CD8-positive, alpha-beta memory T cell (primary cell): ENCODE data around the gene GLOD5. TPM values are rescaled to one million over a fixed set of nuclear protein-coding genes. Genes with fewer than 3 reads are reported as not detected.

Experiments used
- CTCF ChIA-PET: fragments of 350-600 bp; sonication (Branson Sonifier 250); formaldehyde crosslinking; loops from one replicate; lab custom pipeline; 2021; ENCODE audit warnings: antibody characterized with exemption; lab: Charles Lee
- POLR2A ChIA-PET: fragments of 350-600 bp; sonication (Branson Sonifier 250); formaldehyde crosslinking; loops from one replicate; lab custom pipeline; 2021; ENCODE audit warnings: antibody characterized with exemption; lab: Charles Lee
- DNase-seq, 5 donors: peaks; one replicate each; pipeline versions ENCODE4 v3.0.0 to v3.0.0-alpha.2; 2020 to 2022; ENCODE audit warnings: mixed read lengths in 1 of 5
- H3K27ac ChIP-seq: one replicate; pipeline ENCODE4 v1.7.0; 2013; ENCODE audit warnings: low read depth, mild to moderate bottlenecking, low read length, moderate library complexity
- H3K27me3 ChIP-seq: 2 replicates; pipeline ENCODE4 v1.7.0; 2013; ENCODE audit warnings: low read length, mild to moderate bottlenecking; ENCODE audit not compliant: insufficient read depth, poor library complexity, severe bottlenecking
- H3K36me3 ChIP-seq: 2 replicates; pipeline ENCODE4 v1.7.0; 2013; ENCODE audit warnings: mild to moderate bottlenecking, low read length, moderate library complexity; ENCODE audit not compliant: insufficient read depth
- H3K4me1 ChIP-seq: 2 replicates; pipeline ENCODE4 v1.7.0; 2013; ENCODE audit warnings: mild to moderate bottlenecking, low read length, moderate library complexity; ENCODE audit not compliant: insufficient read depth
- H3K4me3 ChIP-seq: 2 replicates; pipeline ENCODE4 v1.7.0; 2013; ENCODE audit warnings: mild to moderate bottlenecking, low read length
- H3K9me3 ChIP-seq: 2 replicates; pipeline ENCODE4 v1.7.0; 2013; ENCODE audit warnings: mild to moderate bottlenecking, low read length
- H3K27ac Mint-ChIP-seq, 8 donors: one replicate each; pipeline ENCODE4 v1.8.0; 2020 to 2021; ENCODE audit warnings: mixed read lengths in 8 of 8, mild to moderate bottlenecking in 6 of 8, inconsistent platforms in 3 of 8, moderate library complexity in 3 of 8
- H3K27me3 Mint-ChIP-seq, 2 donors: one replicate each; pipeline ENCODE4 v1.8.0; 2020 to 2021; ENCODE audit warnings: mixed read lengths in 2 of 2, mild to moderate bottlenecking in 1 of 2, moderate library complexity in 1 of 2
- H3K36me3 Mint-ChIP-seq, 3 donors: one replicate each; pipeline ENCODE4 v1.8.0; 2020 to 2021; ENCODE audit warnings: mixed read lengths in 3 of 3, inconsistent platforms in 1 of 3, mild to moderate bottlenecking in 1 of 3
- H3K4me1 Mint-ChIP-seq, 3 donors: one replicate each; pipeline ENCODE4 v1.8.0; 2020 to 2021; ENCODE audit warnings: mixed read lengths in 3 of 3, inconsistent platforms in 1 of 3, mild to moderate bottlenecking in 1 of 3
- H3K4me3 Mint-ChIP-seq, 7 donors: one replicate each; pipeline ENCODE4 v1.8.0; 2020 to 2021; ENCODE audit warnings: mixed read lengths in 7 of 7, mild to moderate bottlenecking in 6 of 7, moderate library complexity in 4 of 7, inconsistent platforms in 2 of 7
- H3K9me3 Mint-ChIP-seq, 5 donors: one replicate each; pipeline ENCODE4 v1.8.0; 2020 to 2022; ENCODE audit warnings: mixed read lengths in 5 of 5, mild to moderate bottlenecking in 3 of 5, moderate library complexity in 2 of 5, inconsistent platforms in 1 of 5
- polyA plus RNA-seq: library from polyadenylated mRNA; unstranded; fragments of 300-500 nt; fragmentation: Illumina TruSeq; gene quantifications from one replicate; pipeline ENCODE4 v1.2.3, GENCODE V29; 2021
- total RNA-seq, 2 experiments: library from RNA; stranded (reverse); gene quantifications; one replicate each; pipeline ENCODE4 v1.2.3, GENCODE V29; 2021

Gene GLOD5
- total and polyA plus RNA-seq, 3 experiments from 2014 or later = not detected

DNA sequence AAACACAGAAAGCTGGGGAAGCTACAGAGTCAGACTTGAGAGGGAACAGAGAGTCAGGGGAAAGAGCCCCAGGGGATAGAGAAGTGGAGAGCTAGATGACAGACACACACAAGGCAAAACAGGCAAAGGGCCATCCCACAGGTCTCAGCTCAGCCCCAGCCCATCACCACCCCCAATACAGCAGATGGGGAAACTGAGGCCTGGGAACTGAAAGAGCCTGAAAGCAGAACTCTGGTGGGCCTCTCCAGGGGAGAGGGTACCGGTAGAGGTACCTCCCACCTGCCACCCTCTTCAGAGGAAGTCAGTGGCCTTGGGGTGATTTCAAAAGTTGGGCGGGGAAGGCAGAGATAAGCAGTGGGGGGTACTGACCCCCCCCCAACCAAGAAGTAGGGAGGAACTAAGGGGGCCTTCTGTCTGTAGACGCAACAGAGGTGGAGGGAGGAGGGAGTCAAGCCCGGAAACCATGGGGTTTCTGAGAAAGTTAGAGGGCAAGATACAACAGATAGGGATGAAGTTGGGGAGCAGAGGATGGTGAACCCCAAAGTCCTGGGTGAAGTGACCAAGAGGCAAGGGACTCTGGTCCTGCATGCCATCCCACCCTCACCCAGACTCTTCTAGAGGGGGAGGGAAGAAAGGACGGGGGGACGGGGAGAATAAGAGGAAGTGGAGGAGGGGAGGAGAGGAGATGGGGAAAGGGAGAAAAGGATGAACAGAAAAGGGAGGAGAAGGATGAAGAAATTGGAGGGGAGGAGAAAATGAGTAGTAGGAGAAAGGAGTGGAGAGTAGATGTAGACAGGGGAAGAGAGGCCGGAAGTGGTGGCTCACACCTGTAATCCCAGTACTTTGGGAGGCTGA is 28.0 kb downstream of the GLOD5 start:
- peak overlapping the region in 3 of 8 donors; percentile 17 to 62 (median 33) for H3K27ac Mint-ChIP-seq
- H3K4me1 Mint-ChIP-seq = peaks cover 7 to 13% (median 9%) of the 10 kb centered on the region in 3 donors
- H3K4me3 ChIP-seq = no peak overlapping the region
- ChIA-PET POLR2A (no interaction called here), CTCF (no interaction called here)
- H3K9me3 Mint-ChIP-seq = peaks cover 0 to 2% (median 0%) of the 10 kb centered on the region in 5 donors
- H3K4me3 Mint-ChIP-seq = peak overlapping the region in 1 of 7 donors; percentile 33
- DNase-seq = no peak
- peak overlapping the region; percentile 77 for H3K27ac ChIP-seq
- peaks cover 0 to 6% of the 10 kb centered on the region in 2 donors for H3K27me3 Mint-ChIP-seq
- no peaks in the 10 kb centered on the region for H3K36me3 Mint-ChIP-seq
- no peaks in the 10 kb centered on the region for H3K9me3 ChIP-seq
- H3K4me1 ChIP-seq = no peaks in the 10 kb centered on the region
- no peaks in the 10 kb centered on the region for H3K27me3 ChIP-seq
- H3K36me3 ChIP-seq = no peaks in the 10 kb centered on the region

DNA sequence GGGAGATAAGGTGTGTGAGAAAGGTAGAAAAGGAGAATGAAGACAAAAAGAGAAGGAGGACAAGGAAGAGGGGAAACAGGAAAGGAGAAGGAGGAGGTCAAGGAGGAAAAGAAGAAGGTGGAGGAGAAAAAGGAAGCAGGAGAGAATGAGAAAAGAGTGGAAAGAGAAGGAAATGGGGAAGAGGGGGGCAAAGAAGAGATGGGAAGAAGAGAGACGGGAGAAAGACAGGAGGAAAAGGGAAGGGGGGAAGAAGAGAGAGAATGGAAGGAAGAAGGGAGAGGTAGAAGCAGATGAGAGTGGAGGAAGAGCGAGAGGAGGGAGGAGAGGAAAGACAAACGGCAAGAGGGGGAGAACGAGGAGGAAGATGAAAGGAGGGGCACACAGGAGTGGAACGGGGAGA is 28.9 kb downstream of the GLOD5 start:
- peaks cover 0 to 8% of the 10 kb centered on the region in 2 donors for H3K27me3 Mint-ChIP-seq
- peaks cover 7 to 13% (median 9%) of the 10 kb centered on the region in 3 donors for H3K4me1 Mint-ChIP-seq
- no peaks in the 10 kb centered on the region for H3K36me3 Mint-ChIP-seq
- ChIA-PET CTCF (no interaction called here), POLR2A (no interaction called here)
- Histone ChIP-seq H3K27ac (peak overlapping the region; percentile 6), H3K4me3 (no peak overlapping the region), H3K36me3 (no peaks in the 10 kb centered on the region), H3K9me3 (no peaks in the 10 kb centered on the region), H3K27me3 (no peaks in the 10 kb centered on the region), H3K4me1 (no peaks in the 10 kb centered on the region)
- H3K27ac Mint-ChIP-seq = no peak overlapping the region
- H3K9me3 Mint-ChIP-seq = peaks cover 0 to 2% (median 0%) of the 10 kb centered on the region in 5 donors
- no peak for DNase-seq
- no peak overlapping the region for H3K4me3 Mint-ChIP-seq

DNA sequence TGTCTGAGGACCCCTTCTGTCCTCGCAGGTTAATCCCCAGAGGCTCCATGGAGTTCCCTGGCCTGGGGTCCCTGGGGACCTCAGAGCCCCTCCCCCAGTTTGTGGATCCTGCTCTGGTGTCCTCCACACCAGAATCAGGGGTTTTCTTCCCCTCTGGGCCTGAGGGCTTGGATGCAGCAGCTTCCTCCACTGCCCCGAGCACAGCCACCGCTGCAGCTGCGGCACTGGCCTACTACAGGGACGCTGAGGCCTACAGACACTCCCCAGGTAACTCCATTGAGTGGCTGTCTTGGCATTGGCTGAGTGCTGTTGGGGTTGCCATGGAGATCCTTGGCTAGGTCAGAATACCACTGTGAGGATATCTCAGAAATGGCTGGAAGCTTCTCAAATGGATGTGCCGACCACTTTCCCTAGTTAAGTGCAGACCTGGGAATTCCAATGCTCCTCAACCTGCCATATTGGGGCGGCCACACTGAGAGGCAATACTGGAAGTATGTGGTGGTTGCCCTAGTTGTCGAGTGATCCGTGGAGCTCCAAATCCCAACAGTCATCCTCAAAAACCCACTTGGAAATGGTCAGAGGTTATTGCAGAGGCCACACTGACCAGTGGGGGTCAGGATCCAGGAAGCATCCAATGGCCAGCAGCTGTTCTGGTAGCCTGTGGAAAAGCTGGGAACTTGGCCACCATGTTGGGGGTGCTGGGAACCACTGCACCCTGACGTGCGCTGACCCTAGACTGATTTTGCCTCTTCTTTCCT is 29.7 kb downstream of the GLOD5 start:
- H3K4me1 ChIP-seq = no peaks in the 10 kb centered on the region
- no peaks in the 10 kb centered on the region for H3K36me3 ChIP-seq
- H3K9me3 Mint-ChIP-seq = peaks cover 0 to 2% (median 0%) of the 10 kb centered on the region in 5 donors
- H3K4me3 ChIP-seq = no peak overlapping the region
- no peaks in the 10 kb centered on the region for H3K36me3 Mint-ChIP-seq
- peaks cover 7 to 13% (median 9%) of the 10 kb centered on the region in 3 donors for H3K4me1 Mint-ChIP-seq
- H3K27ac ChIP-seq = no peak overlapping the region
- H3K27me3 Mint-ChIP-seq = peaks cover 0 to 9% of the 10 kb centered on the region in 2 donors
- DNase-seq = no peak
- ChIA-PET CTCF (no interaction called here), POLR2A (no interaction called here)
- H3K9me3 ChIP-seq = no peaks in the 10 kb centered on the region
- no peaks in the 10 kb centered on the region for H3K27me3 ChIP-seq
- H3K4me3 Mint-ChIP-seq = no peak overlapping the region
- H3K27ac Mint-ChIP-seq = no peak overlapping the region

DNA sequence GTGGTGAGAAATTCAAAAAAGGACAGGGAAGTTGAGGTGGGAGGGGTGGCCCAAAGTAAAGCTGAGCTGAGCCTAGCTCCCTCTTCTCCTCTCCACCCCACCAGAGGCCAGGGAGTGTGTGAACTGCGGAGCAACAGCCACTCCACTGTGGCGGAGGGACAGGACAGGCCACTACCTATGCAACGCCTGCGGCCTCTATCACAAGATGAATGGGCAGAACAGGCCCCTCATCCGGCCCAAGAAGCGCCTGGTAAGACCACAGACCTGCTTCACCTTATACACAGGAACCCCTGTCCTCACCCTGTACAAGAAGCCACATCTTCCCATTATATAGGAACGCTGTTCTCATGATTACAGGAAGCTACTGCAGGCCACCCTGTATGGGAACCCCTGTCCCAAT is 30.7 kb downstream of the GLOD5 start:
- H3K9me3 ChIP-seq = no peaks in the 10 kb centered on the region
- ChIA-PET POLR2A (no interaction called here), CTCF (no interaction called here)
- no peak overlapping the region for H3K27ac ChIP-seq
- Mint-ChIP-seq H3K4me1 (peaks cover 7 to 13% (median 9%) of the 10 kb centered on the region in 3 donors), H3K36me3 (no peaks in the 10 kb centered on the region), H3K4me3 (no peak overlapping the region), H3K27ac (no peak overlapping the region), H3K27me3 (peaks cover 0 to 11% of the 10 kb centered on the region in 2 donors), H3K9me3 (no peaks in the 10 kb centered on the region)
- no peaks in the 10 kb centered on the region for H3K36me3 ChIP-seq
- H3K4me1 ChIP-seq = no peaks in the 10 kb centered on the region
- H3K27me3 ChIP-seq = no peaks in the 10 kb centered on the region
- no peak overlapping the region for H3K4me3 ChIP-seq
- no peak for DNase-seq

DNA sequence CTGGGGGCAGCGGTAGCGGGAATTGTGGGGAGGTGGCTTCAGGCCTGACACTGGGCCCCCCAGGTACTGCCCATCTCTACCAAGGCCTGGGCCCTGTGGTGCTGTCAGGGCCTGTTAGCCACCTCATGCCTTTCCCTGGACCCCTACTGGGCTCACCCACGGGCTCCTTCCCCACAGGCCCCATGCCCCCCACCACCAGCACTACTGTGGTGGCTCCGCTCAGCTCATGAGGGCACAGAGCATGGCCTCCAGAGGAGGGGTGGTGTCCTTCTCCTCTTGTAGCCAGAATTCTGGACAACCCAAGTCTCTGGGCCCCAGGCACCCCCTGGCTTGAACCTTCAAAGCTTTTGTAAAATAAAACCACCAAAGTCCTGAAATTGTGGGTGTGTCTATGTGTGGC is 32.4 kb downstream of the GLOD5 start:
- CTCF ChIA-PET = no interaction called here
- H3K27me3 Mint-ChIP-seq = peaks cover 0 to 11% of the 10 kb centered on the region in 2 donors
- no peaks in the 10 kb centered on the region for H3K36me3 ChIP-seq

DNA sequence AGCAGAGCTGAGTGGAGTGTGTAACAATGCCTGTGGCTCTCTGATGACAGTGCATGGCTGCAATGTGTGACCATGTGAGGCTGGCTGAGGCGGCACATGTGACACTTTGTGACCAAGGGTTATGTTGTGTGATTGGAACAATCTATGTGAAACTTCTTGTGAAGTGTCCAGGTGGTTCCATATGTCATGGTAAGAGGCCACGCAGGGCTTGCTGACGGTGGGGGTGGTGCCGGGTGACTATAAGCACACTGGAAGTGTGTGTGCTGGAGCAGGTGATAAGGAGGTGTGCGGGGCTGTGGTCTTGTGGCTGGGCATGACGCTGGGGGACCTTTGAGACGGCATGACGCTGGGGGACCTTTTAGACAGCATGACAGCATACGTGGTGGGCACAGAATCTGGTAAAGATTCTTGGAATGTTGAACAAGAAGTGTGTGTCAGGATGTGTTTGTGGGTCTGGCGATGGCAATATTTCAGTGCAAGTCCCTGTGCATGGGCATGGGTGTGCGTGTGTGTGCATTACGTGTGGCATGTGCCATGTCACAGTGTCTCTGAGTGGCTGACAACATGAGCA is 32.9 kb downstream of the GLOD5 start:
- Histone ChIP-seq H3K4me1 (no peaks in the 10 kb centered on the region), H3K36me3 (no peaks in the 10 kb centered on the region), H3K9me3 (no peaks in the 10 kb centered on the region), H3K4me3 (no peak overlapping the region), H3K27me3 (no peaks in the 10 kb centered on the region), H3K27ac (no peak overlapping the region)
- H3K9me3 Mint-ChIP-seq = no peaks in the 10 kb centered on the region
- peaks cover 3 to 6% (median 5%) of the 10 kb centered on the region in 3 donors for H3K4me1 Mint-ChIP-seq
- H3K4me3 Mint-ChIP-seq = no peak overlapping the region
- ChIA-PET CTCF (no interaction called here), POLR2A (no interaction called here)
- no peaks in the 10 kb centered on the region for H3K36me3 Mint-ChIP-seq
- peaks cover 0 to 11% of the 10 kb centered on the region in 2 donors for H3K27me3 Mint-ChIP-seq
- peak in 1 of 5 donors; percentile 58 for DNase-seq
- no peak overlapping the region for H3K27ac Mint-ChIP-seq

More for the DNA sequence above, 32.4 kb downstream of the GLOD5 start:
- no peak for DNase-seq
- Histone ChIP-seq H3K4me3 (no peak overlapping the region), H3K9me3 (no peaks in the 10 kb centered on the region), H3K27ac (no peak overlapping the region), H3K4me1 (no peaks in the 10 kb centered on the region), H3K27me3 (no peaks in the 10 kb centered on the region)
- H3K9me3 Mint-ChIP-seq = no peaks in the 10 kb centered on the region
- H3K4me3 Mint-ChIP-seq = no peak overlapping the region
- peaks cover 6 to 9% (median 7%) of the 10 kb centered on the region in 3 donors for H3K4me1 Mint-ChIP-seq
- H3K36me3 Mint-ChIP-seq = no peaks in the 10 kb centered on the region
- H3K27ac Mint-ChIP-seq = no peak overlapping the region
- POLR2A ChIA-PET = no interaction called here

DNA sequence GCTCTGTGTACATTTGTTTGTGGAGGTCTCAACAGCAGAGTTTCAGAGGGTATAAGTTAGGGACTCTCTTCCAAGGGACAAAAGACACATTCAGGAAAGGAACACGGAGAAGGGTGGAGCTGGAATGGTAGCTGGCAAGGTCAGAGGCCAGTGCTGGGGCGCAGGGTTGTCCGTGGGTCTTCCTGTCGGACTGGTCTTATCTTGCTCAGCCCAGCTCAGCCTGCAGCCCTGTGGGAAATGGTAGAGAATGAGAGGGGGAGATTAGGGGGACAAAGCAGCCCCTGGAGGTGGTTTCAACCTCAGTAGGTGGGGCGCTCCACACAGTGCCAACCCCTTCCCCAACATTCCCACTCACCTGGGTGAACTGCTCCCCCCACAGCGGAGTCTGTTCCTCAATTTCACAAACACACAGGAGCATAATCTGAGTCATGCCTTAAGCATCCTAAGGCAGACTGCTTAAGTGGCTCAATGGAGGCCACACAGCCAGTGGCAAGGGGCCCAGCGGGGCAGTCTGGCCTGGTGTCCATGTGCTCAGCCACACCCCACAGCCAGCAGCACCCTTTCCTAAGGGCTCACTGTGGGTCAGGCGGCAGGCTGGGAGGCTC is 33.5 kb downstream of the GLOD5 start:
- ChIA-PET CTCF (no interaction called here), POLR2A (no interaction called here)
- H3K36me3 Mint-ChIP-seq = no peaks in the 10 kb centered on the region
- no peaks in the 10 kb centered on the region for H3K4me1 ChIP-seq
- no peak overlapping the region for H3K27ac Mint-ChIP-seq
- H3K9me3 ChIP-seq = no peaks in the 10 kb centered on the region
- no peaks in the 10 kb centered on the region for H3K9me3 Mint-ChIP-seq
- no peaks in the 10 kb centered on the region for H3K27me3 ChIP-seq
- no peak overlapping the region for H3K4me3 Mint-ChIP-seq
- H3K27ac ChIP-seq = no peak overlapping the region
- peaks cover 0 to under 1% (median 0%) of the 10 kb centered on the region in 3 donors for H3K4me1 Mint-ChIP-seq
- no peaks in the 10 kb centered on the region for H3K36me3 ChIP-seq
- peaks cover 0 to 10% of the 10 kb centered on the region in 2 donors for H3K27me3 Mint-ChIP-seq
- DNase-seq = no peak
- H3K4me3 ChIP-seq = no peak overlapping the region
